Measurements from ENCODE around the gene SLBP. TPM values are rescaled to one million over a fixed set of nuclear protein-coding genes. Genes with fewer than 3 reads are reported as not detected.

SLBP gene
- total RNA-seq, result 49.3 and 56.8 TPM in 2 replicates

DNA sequence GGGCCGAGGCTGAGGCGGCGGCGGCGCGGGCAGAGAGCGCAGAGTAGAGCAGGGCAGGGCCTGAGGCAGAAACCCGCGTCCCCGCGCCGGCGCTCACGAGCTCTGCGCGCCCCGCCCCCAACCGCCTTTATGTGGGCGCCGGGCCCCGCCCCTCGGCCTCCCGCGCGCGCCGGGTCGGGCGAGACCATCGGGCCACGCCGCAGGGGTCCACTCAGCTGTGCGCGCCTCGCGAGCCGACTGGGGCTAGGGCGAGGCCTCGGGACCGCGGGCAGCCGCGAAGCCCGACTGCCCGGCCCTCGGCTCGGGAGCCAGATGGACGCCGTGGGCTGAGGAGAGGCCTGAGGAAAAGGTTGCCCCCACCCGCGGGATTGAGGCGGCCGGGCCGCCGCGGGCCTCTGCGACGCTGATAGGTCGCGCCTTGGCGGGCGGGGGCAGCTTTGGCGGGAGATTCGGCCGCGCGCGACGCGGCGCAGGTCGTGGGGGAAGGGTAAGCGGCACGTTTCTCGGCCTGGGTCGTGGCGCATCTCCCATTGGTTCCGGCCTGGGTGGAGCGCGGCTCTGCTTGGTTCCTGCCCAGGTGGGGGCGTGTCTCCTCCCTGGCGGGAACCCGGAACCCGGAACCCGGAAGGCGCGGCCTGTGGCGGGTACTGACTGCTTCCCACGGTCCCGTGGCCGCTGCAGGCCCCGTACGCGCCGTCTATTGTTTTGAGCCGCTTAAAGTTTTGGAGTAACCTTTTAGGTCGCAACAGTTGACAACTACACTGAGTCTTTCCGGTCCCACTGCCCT is at the start of gene SLBP:
TSS of gene SLBP (minus strand) at position 104 of the 787 bp plus-strand sequence. CDS start 131 bp downstream, outside the sequence.
- DNase-seq (ENCODE audit: low read depth in 2 of 2), result peak; percentile 90 to 96

- DNase-seq (ENCODE audit: low read depth in 2 of 2), result no peak
Measured at GRCh38 chr4:1761130-1761689, 49.1 kb upstream of the SLBP start.

DNA sequence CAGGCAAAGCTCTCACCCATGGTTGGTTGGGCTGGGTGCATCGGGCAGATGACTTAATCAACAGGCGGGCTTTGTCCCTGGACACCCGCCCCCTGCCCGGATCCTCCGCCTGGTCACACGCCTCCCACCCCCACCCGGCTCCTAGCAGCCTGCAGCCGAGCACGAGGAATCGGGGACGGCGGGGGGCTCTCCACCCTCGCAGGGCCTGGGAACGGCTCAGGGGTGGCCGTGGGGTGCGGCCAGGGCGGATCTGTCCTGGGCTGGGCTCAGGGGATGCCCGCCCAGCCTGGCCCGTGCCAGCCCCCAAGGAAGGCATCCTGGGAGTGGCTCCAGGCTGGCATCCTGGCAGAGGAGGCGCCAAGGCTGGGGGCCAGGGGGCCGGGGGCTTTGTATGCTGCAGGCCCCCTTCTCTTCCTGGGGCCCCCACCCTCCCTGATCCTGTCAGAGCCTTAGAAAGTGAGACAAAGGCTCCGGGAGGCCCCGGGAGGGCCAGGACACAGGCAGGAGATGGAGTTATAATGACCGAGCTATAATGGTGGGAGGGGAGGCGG is 48.5 kb upstream of the SLBP start:
- no peak for DNase-seq (ENCODE audit: low read depth in 2 of 2)

- peak in 1 of 2 donors; percentile 26 for DNase-seq (ENCODE audit: low read depth in 2 of 2)
Measured at GRCh38 chr4:1759818-1760223, 47.7 kb upstream of the SLBP start.

- DNase-seq (ENCODE audit: low read depth in 2 of 2), result no peak
Measured at GRCh38 chr4:1759170-1759817, 47.2 kb upstream of the SLBP start.

- DNase-seq (ENCODE audit: low read depth in 2 of 2), result no peak
Measured at GRCh38 chr4:1758306-1759121, 46.4 kb upstream of the SLBP start.

DNA sequence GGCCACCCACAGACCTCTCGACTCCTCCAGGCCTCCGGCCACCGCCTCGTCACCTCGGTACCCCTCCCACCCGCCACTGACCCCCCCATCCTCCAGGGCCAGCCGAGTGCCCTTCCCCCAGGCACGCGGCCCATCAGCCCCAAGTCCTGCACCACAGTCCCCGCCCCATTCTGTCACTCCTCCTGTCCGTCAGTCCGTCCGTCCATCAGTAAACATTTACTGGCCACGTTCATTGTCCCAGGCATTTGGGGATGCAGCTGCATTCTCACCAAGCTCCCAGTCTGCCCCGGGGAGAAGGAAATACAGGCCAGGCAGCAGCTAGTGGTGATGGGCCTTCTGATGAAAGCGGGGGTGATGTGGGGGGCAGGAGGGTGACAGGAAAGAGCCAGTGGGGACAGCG is 45.7 kb upstream of the SLBP start:
- no peak for DNase-seq (ENCODE audit: low read depth in 2 of 2)

DNA sequence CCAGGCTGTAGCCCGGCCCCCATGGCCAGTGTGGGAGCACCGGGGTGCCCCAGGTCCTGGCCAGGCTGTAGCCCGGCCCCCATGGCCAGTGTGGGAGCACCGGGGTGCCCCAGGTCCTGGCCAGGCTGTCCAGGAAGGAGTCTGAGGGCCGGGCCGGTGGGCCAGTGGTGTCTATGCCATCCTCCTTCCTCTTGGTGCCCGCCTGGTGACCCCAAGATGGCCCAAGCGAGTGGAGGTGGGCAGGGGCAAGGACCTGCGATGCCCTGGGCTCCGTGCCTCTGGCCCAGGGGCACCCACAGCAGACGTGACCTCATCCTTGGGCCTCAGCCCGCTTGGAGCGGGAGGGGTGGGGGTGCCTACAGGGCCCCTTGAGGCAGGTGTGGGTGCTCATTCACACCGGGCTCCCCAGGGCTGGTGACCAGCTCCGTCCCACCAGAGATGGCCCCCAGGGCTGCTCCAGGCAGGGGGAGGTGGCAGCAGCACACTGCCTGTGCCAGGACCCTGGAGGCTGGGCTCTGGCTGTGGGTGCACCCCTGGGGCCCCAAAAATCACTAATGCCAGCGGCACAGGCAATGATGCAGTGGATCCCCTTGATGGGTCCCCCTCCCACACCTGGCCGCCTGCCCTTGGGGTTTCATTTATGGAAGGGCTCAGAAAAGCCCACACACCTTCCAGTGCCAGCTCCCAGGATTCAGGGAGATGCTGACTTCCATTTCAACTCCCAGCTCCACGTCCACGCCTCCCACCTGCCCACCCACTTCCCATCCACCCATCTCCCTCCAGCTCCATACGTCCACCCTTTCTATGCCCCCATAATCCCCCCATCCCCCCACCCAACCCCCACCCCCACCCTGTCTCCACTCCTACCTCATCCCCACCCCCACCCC is 45.0 kb upstream of the SLBP start:
- DNase-seq (ENCODE audit: low read depth in 2 of 2), result no peak

- peak; percentile 17 to 42 for DNase-seq (ENCODE audit: low read depth in 2 of 2)
Measured at GRCh38 chr4:1756079-1756478, 44.0 kb upstream of the SLBP start.

DNA sequence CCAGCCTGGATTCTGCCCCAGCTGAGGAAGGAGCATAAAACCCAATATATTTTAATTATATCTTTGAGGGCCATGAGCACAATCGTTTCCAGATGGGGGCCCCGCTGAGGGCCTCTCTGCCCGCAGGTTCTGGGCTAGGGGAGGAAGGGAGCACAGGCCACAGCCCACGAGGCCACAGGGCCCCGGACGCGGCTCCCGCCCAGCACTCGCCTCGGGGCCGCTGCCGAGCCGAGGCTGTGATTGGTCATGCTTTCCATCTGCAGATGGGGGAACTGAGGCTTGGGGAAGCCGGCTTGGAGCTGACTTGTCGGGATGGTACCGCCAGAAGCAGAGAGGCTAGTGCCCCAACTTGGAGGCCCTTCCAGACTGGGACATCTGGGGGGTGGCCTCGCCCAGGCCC is 43.2 kb upstream of the SLBP start:
- no peak for DNase-seq (ENCODE audit: low read depth in 2 of 2)

DNA sequence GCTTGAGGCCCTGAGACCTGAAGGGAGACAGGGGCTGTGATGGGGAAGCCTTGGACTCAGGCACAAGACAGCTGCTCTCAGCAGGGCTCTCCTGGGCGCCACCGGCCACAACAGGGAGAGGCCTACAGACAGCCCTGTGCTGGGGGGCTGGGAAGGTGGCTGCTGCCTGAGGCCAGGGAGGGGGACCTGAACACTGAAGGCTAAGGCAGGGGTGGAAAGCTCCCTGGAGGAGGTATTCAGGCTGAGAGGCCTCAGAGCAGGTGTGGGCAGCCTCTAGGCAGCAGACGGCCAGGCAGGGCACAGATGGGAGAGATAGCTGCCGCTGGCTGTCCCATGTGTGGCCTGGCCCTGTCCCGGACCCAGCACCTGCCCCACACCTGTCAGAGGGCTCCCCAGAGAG is 42.2 kb upstream of the SLBP start:
- DNase-seq (ENCODE audit: low read depth in 2 of 2), result no peak

GRCh38 chr4:1753697-1754311 is 41.7 kb upstream of the SLBP start:
- DNase-seq (ENCODE audit: low read depth in 2 of 2), result no peak

GRCh38 chr4:1753294-1753696 is 41.2 kb upstream of the SLBP start:
- no peak for DNase-seq (ENCODE audit: low read depth in 2 of 2)

DNA sequence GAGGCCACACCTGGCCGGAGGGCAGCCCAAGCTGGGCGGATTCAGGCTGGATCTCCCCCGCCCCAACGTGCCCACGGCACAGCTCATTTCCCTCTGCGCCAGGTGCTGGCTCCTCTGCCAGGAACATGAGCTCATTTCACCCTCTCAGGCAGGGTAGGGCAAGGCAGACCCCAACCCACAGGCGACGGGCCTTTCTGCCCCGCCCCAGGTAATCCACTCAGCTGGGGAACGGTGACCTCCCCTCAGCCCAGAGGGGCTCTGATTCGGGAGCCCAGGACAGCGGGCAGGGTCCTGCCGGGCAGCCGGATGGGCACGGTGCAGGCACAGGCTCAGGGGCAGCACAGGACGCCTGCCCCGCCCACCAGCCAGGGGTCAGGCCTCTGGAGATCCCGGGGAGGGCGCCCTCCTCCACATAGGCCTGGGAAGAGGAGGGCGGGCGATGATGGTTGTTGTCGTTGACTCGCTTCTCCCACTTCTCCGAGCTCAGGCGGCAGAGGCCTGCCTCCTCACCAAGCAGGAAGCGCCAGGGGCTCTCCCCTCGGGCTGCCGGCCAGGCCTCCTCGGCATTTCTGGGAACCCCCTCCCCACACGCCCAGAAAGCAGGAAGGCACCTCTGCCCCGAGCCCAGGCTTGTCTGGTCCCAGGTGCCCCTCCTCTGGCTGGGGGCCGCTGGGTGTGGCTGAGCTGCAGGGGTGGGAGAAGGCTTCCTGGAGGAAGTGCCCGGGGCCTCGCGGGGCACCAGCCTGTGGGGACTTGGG is 40.3 kb upstream of the SLBP start:
- peak in 1 of 2 donors; percentile 30 for DNase-seq (ENCODE audit: low read depth in 2 of 2)

GRCh38 chr4:1751919-1752283 is 39.8 kb upstream of the SLBP start:
- no peak for DNase-seq (ENCODE audit: low read depth in 2 of 2)

GRCh38 chr4:1751155-1751918 is 39.2 kb upstream of the SLBP start:
- DNase-seq (ENCODE audit: low read depth in 2 of 2), result no peak

- no peak for DNase-seq (ENCODE audit: low read depth in 2 of 2)
Measured at GRCh38 chr4:1750381-1751154, 38.4 kb upstream of the SLBP start.

- DNase-seq (ENCODE audit: low read depth in 2 of 2), result no peak
Measured at GRCh38 chr4:1749826-1750225, 37.7 kb upstream of the SLBP start.

Data from dermis microvascular lymphatic vessel endothelial cell (primary cell).